Measurements from ENCODE around the gene MAPKAP1.

The MAPKAP1 gene

GRCh38 chr9:125706651-125707471 is at the start of gene MAPKAP1:
MAPKAP1 (minus strand) TSS chr9:125707208; CDS start chr9:125672574, 34,634 bp downstream.
- peak; percentile 94 for DNase-seq (ENCODE audit: low spot score)
- TF ChIP-seq CTCF (IDR thresholded peaks at IDR 0.05; ENCODE audit: extremely low read depth, missing control alignments) = no peak

DNA sequence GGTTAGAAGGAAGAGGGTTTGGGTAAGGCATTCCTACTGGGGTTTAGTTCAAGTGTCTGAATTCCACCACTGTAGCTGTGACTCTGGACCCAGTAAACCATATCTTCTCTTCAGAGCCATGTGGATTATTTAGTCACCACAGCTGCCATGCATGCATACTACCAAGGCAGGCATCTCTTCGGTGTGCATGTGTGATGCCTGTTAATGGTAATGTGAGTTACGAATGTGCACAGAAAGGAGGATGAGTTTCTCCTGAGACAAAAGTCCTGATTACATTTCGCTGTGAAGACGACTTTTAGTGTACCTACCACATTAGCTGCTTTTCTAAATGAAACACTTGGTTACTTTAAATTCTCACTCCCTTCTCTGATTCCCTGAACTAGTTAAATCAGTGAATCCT is 49.5 kb upstream of the MAPKAP1 start:
- DNase-seq (ENCODE audit: low spot score) = no peak
- TF ChIP-seq CTCF (IDR thresholded peaks at IDR 0.05; ENCODE audit: extremely low read depth, missing control alignments) = no peak

GRCh38 chr9:125755340-125755739 is 48.3 kb upstream of the MAPKAP1 start:
- DNase-seq (ENCODE audit: low spot score) = no peak
- TF ChIP-seq CTCF (IDR thresholded peaks at IDR 0.05; ENCODE audit: extremely low read depth, missing control alignments) = no peak

DNA sequence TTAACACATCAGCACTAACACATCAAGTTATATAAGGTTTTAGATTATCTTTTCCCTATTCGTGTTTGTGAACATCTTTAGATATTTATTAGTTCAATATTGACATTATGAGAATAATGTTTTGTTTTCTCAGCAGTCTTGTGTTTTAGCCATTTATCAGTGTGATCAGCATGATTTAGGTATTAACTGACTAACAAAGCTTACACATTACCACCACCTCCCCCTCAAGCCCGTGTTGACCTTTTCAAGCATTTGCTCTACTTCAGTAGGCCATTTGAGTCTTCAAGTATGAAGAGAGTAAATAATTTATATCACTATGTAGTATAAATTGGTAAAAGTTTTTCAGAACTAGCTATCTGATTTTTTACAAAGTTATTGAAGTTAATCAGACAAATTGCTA is 47.1 kb upstream of the MAPKAP1 start:
- DNase-seq (ENCODE audit: low spot score) = no peak
- TF ChIP-seq CTCF (IDR thresholded peaks at IDR 0.05; ENCODE audit: extremely low read depth, missing control alignments) = no peak

DNA sequence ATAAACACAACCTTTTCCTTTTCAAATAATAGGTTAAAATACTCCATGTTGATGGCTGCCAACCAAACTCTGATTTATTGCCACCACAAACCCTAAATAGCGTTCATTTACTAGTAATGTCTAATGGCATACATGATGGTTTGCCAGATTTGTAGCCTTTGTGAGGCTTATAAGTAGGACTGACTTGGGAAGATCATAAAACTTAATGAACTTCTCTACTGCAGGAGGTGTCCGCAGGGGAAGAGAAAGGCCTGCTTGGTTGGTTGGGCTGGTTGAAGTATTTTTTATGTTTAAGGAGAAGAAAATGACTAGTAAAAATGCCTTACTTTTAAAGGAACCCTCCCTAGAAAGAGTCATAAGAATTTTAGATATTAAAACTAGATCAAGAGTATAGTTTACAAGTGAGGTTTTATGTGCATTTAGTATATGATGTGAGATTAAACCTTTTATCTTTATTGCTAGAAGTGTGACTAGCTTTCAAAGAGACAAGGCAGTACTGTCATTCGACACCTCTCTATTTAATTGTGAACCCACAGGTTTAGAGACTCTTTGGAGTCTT is 45.1 kb upstream of the MAPKAP1 start:
- no peak for TF ChIP-seq CTCF (IDR thresholded peaks at IDR 0.05; ENCODE audit: extremely low read depth, missing control alignments)
- no peak for DNase-seq (ENCODE audit: low spot score)

DNA sequence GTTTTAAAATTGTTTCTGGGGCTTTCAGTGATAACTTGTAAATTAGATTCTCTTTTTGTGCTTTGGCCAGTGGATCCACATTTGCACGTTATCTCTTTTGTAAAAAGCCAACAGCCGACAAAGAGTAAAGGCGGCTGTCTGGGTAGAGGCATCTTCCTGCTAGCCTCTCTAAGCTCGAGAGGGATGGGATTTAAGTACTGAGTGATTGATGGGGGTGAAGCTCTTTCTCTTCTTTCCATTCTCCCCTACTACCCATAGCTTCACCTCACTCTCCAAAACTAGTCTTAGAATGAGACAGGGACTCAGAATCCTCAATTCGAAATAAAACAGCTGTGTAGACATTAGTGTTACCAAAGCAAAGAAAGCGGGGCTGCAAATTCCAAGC is 43.6 kb upstream of the MAPKAP1 start:
- no peak for DNase-seq (ENCODE audit: low spot score)
- no peak for TF ChIP-seq CTCF (IDR thresholded peaks at IDR 0.05; ENCODE audit: extremely low read depth, missing control alignments)

- no peak for DNase-seq (ENCODE audit: low spot score)
- no peak for TF ChIP-seq CTCF (IDR thresholded peaks at IDR 0.05; ENCODE audit: extremely low read depth, missing control alignments)
Measured at GRCh38 chr9:125749951-125750626, 43.1 kb upstream of the MAPKAP1 start.
